ENCODE data around the gene AURKB.
"Not testable (repeated sequence)": the region's sequence is repeated elsewhere in the genome, so short reads cannot be mapped to it uniquely, and the experiment has no call there.

The AURKB gene

DNA sequence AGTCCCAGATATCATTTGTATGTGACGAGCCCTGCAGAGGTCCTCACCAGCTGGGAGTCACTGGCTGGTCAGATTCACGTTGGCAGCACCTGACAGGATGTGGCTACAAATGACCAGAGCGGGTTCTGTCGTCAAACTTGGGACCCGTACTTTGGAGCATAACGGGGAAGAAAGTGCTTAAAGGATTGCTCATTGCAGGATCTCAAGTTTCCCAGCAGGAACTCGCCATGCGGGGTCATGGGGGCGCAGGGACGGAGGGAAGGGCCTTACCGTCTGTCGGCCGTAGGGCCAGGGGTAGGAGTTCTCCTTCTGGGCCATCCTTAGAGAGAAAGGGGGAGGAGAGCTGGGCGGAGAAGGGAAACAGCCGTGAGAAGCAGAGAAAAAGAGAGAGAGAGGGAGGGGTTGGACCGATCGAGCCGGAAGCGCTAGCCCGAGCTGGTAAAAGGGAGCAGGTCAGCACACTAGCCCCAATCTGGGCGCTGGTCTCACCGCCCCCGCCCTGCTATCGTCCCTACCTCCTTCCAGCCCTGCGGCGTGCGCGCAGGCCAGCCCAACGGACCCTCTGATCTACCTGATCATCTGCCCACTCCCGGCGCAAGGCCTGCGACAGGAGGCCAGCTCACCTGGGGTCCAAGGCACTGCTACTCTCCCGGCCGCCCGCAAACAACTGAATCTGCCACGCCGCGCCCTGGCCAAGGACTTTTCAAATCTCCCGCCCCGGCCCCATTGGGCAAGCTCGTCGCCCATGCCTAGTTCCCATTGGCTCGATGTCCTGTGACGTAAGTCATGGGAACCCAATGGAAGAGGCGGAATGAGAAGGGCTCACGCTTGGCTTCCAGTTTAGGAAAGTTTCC is at the start of gene AURKB:
AURKB (minus strand) TSS at position 669 of the 854 bp plus-strand sequence; CDS start at position 318, 351 bp downstream.
- Histone ChIP-seq H3K4me1 (ENCODE audit: control insufficient read depth, insufficient read depth, low read length, unreplicated experiment) (peaks cover 6% of the 10 kb centered on the region), H3K27ac (ENCODE audit: low read depth, low read length) (peak within 1 kb of the TSS; percentile 84), H3K4me3 (ENCODE audit: low read depth, low read length) (peak within 1 kb of the TSS; percentile 83), H3K79me2 (ENCODE audit: control insufficient read depth, insufficient read depth, low read length, unreplicated experiment) (peaks cover 28% of the 10 kb centered on the region), H3K36me3 (ENCODE audit: insufficient read depth, low read length) (peaks cover 9% of the 10 kb centered on the region; the same call in 1 of the 2 replicates), H3K27me3 (ENCODE audit: insufficient read depth, low read length) (no peaks in the 10 kb centered on the region), H2AFZ (ENCODE audit: low read length, unreplicated experiment) (peak within 1 kb of the TSS; percentile 78)

DNA sequence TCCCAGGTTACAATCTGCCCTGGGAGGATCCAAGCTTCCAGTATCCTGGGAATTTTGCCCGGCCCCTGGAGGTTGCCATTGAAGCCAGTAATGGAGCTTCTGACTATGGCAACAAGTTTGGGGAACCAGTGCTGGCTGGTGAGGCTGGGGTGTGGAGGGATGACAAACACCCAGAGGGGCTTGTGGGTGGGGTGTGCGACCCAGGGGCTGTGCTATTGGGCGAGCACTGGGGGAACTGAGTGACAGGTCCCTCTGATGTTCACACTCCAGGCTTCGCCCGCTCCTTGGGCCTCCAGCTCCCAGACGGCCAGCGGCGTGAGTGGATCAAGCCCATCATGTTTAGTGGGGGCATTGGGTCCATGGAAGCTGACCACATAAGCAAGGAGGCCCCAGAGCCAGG is 47.4 kb upstream of the AURKB start:
- Histone ChIP-seq H3K27ac (ENCODE audit: low read depth, low read length) (no peak overlapping the region), H3K36me3 (ENCODE audit: insufficient read depth, low read length) (peaks cover 19% of the 10 kb centered on the region; the same call in 1 of the 2 replicates), H3K27me3 (ENCODE audit: insufficient read depth, low read length) (no peaks in the 10 kb centered on the region)

GRCh38 chr17:8256691-8257090 is 46.3 kb upstream of the AURKB start:
- H3K4me3 ChIP-seq (ENCODE audit: low read depth, low read length) = no peak overlapping the region
- peaks cover 10% of the 10 kb centered on the region for H3K79me2 ChIP-seq (ENCODE audit: control insufficient read depth, insufficient read depth, low read length, unreplicated experiment)
- no peak overlapping the region for H2AFZ ChIP-seq (ENCODE audit: low read length, unreplicated experiment)
- peaks cover 14% of the 10 kb centered on the region; the same call in 1 of the 2 replicates for H3K36me3 ChIP-seq (ENCODE audit: insufficient read depth, low read length)
- H3K27me3 ChIP-seq (ENCODE audit: insufficient read depth, low read length) = no peaks in the 10 kb centered on the region
- H3K4me1 ChIP-seq (ENCODE audit: control insufficient read depth, insufficient read depth, low read length, unreplicated experiment) = no peaks in the 10 kb centered on the region
- H3K27ac ChIP-seq (ENCODE audit: low read depth, low read length) = no peak overlapping the region

More for the DNA sequence above, 47.4 kb upstream of the AURKB start:
- no peaks in the 10 kb centered on the region for H3K4me1 ChIP-seq (ENCODE audit: control insufficient read depth, insufficient read depth, low read length, unreplicated experiment)
- H2AFZ ChIP-seq (ENCODE audit: low read length, unreplicated experiment) = no peak overlapping the region
- peaks cover 4% of the 10 kb centered on the region for H3K79me2 ChIP-seq (ENCODE audit: control insufficient read depth, insufficient read depth, low read length, unreplicated experiment)
- no peak overlapping the region for H3K4me3 ChIP-seq (ENCODE audit: low read depth, low read length)

GRCh38 chr17:8256291-8256690 is 45.9 kb upstream of the AURKB start:
- H3K36me3 ChIP-seq (ENCODE audit: insufficient read depth, low read length) = peaks cover 14% of the 10 kb centered on the region; the same call in 1 of the 2 replicates

DNA sequence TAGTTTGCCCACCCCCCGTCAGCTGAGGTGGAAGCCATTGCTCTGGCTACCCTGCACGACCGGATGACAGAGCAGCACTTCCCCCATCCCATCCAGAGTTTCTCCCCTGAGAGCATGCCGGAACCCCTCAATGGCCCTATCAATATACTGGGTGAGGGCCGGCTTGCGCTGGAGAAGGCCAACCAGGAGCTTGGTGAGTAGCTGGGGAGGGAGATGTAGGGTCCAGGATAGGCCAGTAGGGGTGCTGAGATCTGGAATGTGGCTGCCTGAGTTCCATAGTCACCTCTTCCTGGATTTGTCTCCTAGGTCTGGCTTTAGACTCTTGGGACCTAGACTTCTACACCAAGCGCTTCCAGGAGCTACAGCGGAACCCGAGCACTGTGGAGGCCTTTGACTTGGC is 45.1 kb upstream of the AURKB start:
- Histone ChIP-seq H3K4me3 (ENCODE audit: low read depth, low read length) (no peak overlapping the region), H3K36me3 (ENCODE audit: insufficient read depth, low read length) (peaks cover 14% of the 10 kb centered on the region; the same call in 1 of the 2 replicates), H2AFZ (ENCODE audit: low read length, unreplicated experiment) (no peak overlapping the region), H3K27me3 (ENCODE audit: insufficient read depth, low read length) (no peaks in the 10 kb centered on the region), H3K27ac (ENCODE audit: low read depth, low read length) (no peak overlapping the region), H3K79me2 (ENCODE audit: control insufficient read depth, insufficient read depth, low read length, unreplicated experiment) (peaks cover 17% of the 10 kb centered on the region), H3K4me1 (ENCODE audit: control insufficient read depth, insufficient read depth, low read length, unreplicated experiment) (no peaks in the 10 kb centered on the region)

More at GRCh38 chr17:8256291-8256690, 45.9 kb upstream of the AURKB start:
- Histone ChIP-seq H3K4me3 (ENCODE audit: low read depth, low read length) (no peak overlapping the region), H3K4me1 (ENCODE audit: control insufficient read depth, insufficient read depth, low read length, unreplicated experiment) (no peaks in the 10 kb centered on the region), H2AFZ (ENCODE audit: low read length, unreplicated experiment) (no peak overlapping the region), H3K79me2 (ENCODE audit: control insufficient read depth, insufficient read depth, low read length, unreplicated experiment) (peaks cover 10% of the 10 kb centered on the region), H3K27me3 (ENCODE audit: insufficient read depth, low read length) (no peaks in the 10 kb centered on the region), H3K27ac (ENCODE audit: low read depth, low read length) (no peak overlapping the region)

DNA sequence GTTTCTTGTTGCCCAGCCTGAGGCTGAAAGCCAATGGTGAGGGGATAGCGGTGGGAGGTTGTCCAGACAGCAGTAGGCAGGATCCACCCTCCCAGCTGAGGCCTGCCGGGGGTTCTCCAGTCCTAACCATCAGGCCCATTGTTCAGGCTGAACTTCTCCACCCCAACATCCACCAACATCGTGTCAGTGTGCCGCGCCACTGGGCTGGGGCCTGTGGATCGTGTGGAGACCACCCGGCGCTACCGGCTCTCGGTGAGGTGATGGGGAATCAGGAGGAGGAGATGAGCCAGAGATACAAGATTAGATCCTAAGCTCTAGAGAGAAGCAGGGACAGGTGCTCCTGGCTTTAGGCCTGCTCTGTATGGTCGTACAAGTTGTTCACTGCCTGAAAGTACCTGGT is 44.5 kb upstream of the AURKB start:
- H3K27ac ChIP-seq (ENCODE audit: low read depth, low read length) = no peak overlapping the region
- H2AFZ ChIP-seq (ENCODE audit: low read length, unreplicated experiment) = no peak overlapping the region
- peaks cover 23% of the 10 kb centered on the region for H3K79me2 ChIP-seq (ENCODE audit: control insufficient read depth, insufficient read depth, low read length, unreplicated experiment)
- no peak overlapping the region for H3K4me3 ChIP-seq (ENCODE audit: low read depth, low read length)
- H3K4me1 ChIP-seq (ENCODE audit: control insufficient read depth, insufficient read depth, low read length, unreplicated experiment) = peaks cover 5% of the 10 kb centered on the region
- H3K36me3 ChIP-seq (ENCODE audit: insufficient read depth, low read length) = peaks cover 14% of the 10 kb centered on the region; the same call in 1 of the 2 replicates
- no peaks in the 10 kb centered on the region for H3K27me3 ChIP-seq (ENCODE audit: insufficient read depth, low read length)

GRCh38 chr17:8253801-8254200 is 43.4 kb upstream of the AURKB start:
- Histone ChIP-seq H2AFZ (ENCODE audit: low read length, unreplicated experiment) (no peak overlapping the region), H3K4me1 (ENCODE audit: control insufficient read depth, insufficient read depth, low read length, unreplicated experiment) (peaks cover 7% of the 10 kb centered on the region), H3K4me3 (ENCODE audit: low read depth, low read length) (no peak overlapping the region), H3K27me3 (ENCODE audit: insufficient read depth, low read length) (no peaks in the 10 kb centered on the region), H3K27ac (ENCODE audit: low read depth, low read length) (no peak overlapping the region), H3K36me3 (ENCODE audit: insufficient read depth, low read length) (peaks cover 14% of the 10 kb centered on the region; the same call in 1 of the 2 replicates), H3K79me2 (ENCODE audit: control insufficient read depth, insufficient read depth, low read length, unreplicated experiment) (peaks cover 31% of the 10 kb centered on the region)

DNA sequence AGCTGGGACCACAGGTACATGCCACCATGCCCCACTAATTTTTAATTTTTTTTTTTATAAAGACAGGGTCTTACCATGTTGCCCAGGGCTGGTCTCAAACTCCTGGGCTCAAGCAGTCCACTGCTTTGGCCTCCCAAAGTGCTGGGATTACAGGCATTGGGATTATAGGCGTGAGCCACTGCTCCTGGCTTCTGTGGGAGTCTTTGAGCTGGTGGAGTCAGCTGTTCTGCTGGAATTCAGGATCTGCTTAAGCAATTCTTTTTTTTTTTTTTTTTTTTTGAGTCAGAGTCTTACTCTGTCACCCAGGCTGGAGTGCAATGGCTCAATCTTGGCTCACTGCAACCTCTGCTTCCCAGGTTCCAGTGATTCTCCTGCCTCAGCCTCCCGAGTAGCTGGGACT is 41.0 kb upstream of the AURKB start:
- H2AFZ ChIP-seq (ENCODE audit: low read length, unreplicated experiment); H3K27ac ChIP-seq (ENCODE audit: low read depth, low read length); H3K4me1 ChIP-seq (ENCODE audit: control insufficient read depth, insufficient read depth, low read length, unreplicated experiment); H3K27me3 ChIP-seq (ENCODE audit: insufficient read depth, low read length); H3K4me3 ChIP-seq (ENCODE audit: low read depth, low read length); H3K36me3 ChIP-seq (ENCODE audit: insufficient read depth, low read length): not testable (repeated sequence)
- peaks cover 34% of the 10 kb centered on the region for H3K79me2 ChIP-seq (ENCODE audit: control insufficient read depth, insufficient read depth, low read length, unreplicated experiment)

DNA sequence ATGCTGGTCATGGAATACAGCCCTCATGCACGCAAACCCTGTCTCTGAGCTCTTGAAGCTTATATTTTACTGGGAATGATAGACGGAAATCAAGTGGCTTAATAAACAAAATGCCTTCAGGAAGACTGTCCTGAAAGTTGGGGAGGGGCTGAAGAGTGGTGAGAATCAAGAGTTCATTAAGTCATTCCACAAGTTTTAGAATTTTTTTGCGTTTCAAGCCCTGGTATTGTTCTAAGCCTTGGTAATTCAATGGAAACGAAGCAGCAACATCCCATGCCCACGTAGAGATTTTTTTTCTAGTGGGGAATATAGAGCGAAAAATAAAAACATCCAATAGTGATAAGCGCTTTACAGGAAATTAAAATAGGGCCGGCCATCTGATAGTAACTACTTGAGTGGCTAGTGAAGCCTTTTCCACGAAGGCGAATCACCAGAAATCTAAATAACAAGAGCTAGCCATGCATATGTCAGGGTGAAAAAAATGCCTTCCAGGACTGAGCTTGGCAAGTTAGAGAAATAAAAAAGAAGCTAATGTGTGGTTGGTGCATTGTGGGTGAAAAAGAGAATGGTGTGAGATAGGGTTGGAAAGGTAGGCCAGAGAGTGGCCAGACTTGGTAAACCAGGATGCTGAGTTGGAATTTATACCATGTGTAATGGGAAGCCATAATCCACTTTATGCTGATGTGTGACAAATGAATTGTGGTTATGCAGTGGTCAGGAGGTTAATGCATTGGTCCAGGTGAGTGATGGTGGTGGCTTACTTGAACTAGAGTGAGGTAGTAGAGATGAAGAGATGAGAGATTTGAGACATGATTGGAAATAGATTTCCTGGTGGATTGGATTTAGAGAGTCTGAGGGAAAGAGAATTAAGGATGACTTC is 39.5 kb upstream of the AURKB start:
- Histone ChIP-seq H3K4me3 (ENCODE audit: low read depth, low read length) (peak overlapping the region; percentile 97), H2AFZ (ENCODE audit: low read length, unreplicated experiment) (peak overlapping the region; percentile 85), H3K27ac (ENCODE audit: low read depth, low read length) (peak overlapping the region; percentile 43; the same call in 1 of the 2 replicates), H3K36me3 (ENCODE audit: insufficient read depth, low read length) (peaks cover 7% of the 10 kb centered on the region; the same call in 1 of the 2 replicates), H3K79me2 (ENCODE audit: control insufficient read depth, insufficient read depth, low read length, unreplicated experiment) (peaks cover 42% of the 10 kb centered on the region), H3K4me1 (ENCODE audit: control insufficient read depth, insufficient read depth, low read length, unreplicated experiment) (peaks cover 7% of the 10 kb centered on the region), H3K27me3 (ENCODE audit: insufficient read depth, low read length) (no peaks in the 10 kb centered on the region)

GRCh38 chr17:8248751-8249607 is 38.6 kb upstream of the AURKB start, which contains the start of gene PFAS:
TSS of gene PFAS (plus strand) at chr17:8249289. CDS start at chr17:8253938, 4,649 bp downstream.
- Histone ChIP-seq H2AFZ (ENCODE audit: low read length, unreplicated experiment) (peak within 1 kb of the TSS; percentile 93), H3K4me3 (ENCODE audit: low read depth, low read length) (peak within 1 kb of the TSS; percentile 97), H3K27me3 (ENCODE audit: insufficient read depth, low read length) (no peaks in the 10 kb centered on the region), H3K79me2 (ENCODE audit: control insufficient read depth, insufficient read depth, low read length, unreplicated experiment) (peaks cover 46% of the 10 kb centered on the region), H3K4me1 (ENCODE audit: control insufficient read depth, insufficient read depth, low read length, unreplicated experiment) (peaks cover 7% of the 10 kb centered on the region), H3K27ac (ENCODE audit: low read depth, low read length) (peak within 1 kb of the TSS; percentile 85), H3K36me3 (ENCODE audit: insufficient read depth, low read length) (peaks cover 8% of the 10 kb centered on the region; the same call in 1 of the 2 replicates)

All from ACC112 (cell line).